Stimulated activated CD8-positive, alpha-beta memory T cell treated with anti-CD3 and anti-CD28 coated beads, Interleukin-7, amount 100 ng/mL, for 1 hour (primary cell): ENCODE measurements around the gene CYTH4.

Source experiments
- DNase-seq, 2 donors: peaks; one replicate each; pipeline ENCODE4 v3.0.0-alpha.2; 2020; ENCODE audit warnings: low read depth in 2 of 2

Gene CYTH4

DNA sequence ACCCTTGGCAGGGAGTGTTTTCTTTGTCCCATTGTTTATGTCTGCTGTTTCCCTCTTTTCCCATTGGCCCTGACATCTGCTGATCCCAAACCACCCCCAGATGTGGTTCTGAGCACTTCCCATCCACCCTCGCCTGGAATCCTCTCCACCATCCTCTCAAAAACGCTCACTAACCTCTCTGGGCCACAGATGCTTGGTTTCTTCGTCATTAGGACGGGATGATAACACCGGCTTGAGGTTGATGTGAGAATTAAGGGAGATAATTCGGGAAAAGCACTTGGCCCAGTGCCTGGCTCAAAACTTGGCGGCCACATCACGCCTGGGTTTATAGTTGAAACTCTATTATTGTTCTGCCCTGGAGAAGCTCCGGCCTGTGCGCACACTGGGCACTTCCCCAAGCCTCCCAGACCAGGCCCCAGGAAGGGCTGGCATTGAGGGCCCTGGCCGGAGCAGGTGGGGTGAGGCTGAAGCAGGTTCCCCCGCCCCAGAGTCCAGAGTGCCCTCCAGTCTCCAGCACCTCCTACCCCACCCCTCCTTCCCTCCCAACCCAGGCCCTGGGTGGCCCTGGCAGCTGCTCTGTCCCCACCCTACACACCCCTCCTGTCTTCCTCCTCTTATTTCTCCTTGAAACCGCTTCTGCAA is 63.7 kb downstream of the CYTH4 start:
- DNase-seq, result no peak

DNA sequence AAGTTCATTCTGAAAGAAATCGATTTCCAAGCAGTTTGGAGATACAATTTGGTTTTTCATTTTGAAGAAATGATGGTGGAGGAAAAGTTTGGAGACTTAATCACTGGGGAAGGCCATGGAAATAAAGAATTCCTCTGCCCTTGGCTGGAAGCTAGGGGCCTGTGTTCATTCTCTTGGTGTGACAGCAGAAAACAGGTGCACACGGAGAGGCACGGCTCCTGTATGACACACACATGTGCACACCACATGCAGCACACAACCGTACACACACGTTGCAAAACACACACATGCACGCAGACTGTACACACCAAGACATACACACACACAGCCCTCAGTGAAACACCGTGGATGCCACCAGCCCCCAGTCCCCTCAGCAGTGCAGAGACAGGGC is 64.2 kb downstream of the CYTH4 start:
- DNase-seq, result no peak

DNA sequence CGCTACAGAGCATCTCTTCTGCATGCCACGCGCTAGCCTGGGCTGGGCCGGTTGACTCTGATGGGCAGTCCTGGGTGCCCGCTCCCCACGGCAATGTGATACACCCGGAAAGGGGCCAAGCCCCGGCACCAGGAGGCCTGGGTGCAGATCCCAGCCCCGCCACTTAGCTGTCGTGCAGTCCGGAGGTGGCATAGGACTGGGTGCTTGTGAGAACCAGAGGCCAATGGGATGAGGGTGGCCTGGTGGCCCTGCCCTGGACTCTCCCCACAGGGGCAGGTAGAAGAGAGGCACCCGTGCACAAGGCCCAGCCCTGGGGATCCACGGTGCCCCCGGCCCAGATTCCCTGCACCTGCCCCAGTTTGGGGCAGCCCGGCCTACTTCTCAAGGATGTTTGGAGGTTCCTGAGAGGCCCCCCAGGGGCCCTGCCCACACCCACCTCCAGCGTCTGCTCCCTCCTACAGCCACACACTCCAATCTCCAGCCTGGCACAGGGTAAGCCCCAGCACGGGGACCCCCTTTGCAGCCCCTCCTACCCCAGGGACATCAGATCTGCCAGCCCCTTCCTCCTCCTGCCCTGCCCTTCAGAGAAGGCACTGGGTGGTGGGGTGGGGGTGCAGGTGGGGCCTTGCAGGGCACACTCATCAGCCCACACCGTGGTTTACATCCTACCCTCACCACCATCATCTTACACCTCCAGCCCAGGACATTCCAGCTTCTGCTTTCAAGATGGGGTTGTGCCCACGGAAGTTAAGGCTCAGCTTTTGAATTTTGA is 66.9 kb downstream of the CYTH4 start:
- no peak for DNase-seq

DNA sequence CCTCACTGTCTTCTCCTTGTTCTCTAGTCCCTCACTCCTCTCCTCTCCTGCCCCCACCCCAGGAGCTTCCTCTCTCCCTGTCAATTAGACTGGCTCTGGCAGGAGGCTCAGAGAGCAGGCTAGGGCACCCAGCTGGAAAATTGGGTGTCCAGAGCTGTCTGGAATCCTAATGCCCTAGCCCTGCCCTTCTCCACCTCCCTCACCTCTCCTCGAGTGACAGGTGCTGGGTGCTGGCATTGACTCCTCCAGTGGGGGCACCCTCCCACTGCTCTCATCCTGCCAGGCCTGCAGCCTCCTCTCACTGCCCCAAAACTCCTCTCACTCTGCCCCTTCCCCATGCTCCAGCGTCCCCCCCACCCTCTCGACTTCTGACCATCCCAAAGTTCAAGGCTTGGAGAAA is 68.9 kb downstream of the CYTH4 start:
- no peak for DNase-seq

DNA sequence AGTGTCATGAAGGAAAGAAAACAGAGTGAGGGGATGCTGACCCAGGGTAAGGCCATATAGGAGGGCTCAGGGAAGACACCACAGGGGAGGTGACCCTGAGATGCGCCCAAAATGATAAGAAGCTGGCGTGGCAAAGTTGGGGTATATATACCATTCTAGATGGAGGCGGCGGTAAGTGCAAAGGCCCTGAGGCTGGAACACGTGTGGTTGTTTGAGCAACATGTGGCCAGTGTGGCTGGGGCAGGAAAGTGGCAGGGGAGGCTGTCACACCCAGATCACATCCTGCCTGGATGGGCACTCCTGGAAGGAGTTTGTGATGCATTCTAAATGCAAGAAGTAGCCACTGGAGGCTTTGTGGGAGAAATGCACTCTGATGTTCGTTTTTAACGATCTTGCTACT is 70.2 kb downstream of the CYTH4 start:
- DNase-seq, result no peak

DNA sequence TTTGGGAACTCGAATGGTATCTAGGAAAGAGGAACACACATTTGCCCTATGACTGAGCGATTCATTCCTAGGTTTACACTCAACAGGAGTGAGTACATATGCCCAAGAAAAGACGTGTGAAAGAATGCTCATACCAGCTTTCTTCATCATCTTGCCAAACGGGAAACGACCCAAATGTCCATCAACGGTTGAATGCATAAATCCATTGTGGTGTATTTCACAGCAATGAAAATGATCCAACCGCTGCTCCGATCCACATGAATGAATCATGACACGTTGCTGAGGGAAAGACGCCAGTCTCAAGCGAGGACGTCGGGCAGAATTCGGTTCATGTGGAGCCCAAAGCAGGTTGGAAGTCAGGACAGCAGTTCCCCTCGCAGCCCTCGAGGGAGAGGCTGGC is 71.5 kb downstream of the CYTH4 start:
- DNase-seq, result no peak

DNA sequence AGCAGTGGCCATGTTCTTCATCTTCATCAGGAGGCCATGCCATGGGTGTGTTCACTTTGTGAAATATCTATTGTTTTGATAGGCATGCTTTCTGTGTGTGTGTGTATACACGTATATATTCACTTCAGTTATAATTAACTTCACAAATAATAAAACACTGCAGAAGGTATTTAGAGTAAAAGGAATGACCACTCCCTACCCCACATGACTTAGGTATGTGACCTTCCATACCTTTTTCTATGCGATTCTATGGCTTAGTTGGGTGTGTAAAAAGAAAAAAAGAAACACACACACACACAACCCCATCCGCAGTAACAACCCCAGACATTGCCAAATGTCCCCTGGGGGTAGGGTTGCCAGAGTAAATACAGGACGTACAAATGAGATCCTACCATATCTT is 72.0 kb downstream of the CYTH4 start:
- DNase-seq, result no peak

DNA sequence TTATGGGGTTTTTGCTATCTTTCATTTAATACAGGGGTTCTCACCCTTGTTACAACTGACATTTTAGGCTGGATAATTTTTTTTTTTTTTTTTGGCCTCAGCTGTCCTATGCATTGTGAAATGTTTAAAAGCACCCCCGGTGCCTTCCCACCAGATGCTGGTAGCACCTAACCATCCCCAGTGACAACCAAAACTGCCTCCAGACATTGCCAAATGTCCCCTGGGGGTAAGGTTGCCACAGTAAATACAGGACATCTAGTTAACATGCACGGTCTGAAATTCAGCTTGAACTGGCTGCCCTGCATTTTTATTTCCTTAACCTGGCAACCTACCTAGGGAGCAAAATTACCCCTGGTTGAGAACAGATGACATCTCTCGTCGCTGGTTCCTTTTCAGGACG is 72.4 kb downstream of the CYTH4 start:
- no peak for DNase-seq

DNA sequence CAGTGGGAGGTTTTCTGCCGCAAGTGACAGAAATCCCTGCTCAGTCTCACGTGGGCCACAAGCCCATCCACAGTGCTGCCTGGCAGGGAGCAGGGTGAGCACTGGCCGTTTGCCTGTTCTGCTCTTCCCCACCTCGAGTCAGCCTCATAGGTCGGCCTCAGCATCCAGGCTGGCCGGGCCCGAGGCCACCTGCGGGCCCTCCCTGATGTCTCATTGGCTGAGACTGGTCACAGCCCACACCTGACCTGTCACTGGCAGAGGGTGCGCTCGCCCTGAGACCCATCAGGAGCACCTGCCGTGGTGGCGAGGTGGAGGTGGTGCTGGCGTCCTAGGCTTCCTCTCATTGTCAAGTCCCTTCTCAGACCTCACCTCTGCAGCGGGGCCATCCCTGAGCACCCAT is 72.9 kb downstream of the CYTH4 start:
- DNase-seq, result no peak

DNA sequence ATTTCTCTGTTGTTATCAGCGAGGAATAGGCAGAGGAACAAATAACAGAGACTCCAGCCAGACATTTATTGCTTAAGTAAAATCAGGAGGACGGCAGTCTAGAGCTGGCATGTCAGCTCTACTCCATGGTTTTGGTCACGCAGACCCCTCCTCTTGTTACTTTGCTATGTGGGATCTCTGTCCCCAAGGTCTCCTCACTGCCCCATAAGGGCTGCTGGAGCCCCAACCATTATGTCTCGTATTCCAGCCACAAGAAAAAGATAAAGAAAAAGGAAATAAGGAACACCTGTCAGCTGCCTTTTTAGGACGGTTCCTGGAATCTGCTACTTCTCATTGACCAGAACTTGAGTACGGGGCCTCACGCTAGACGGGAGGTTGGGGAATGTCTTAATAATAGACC is 74.6 kb downstream of the CYTH4 start:
- DNase-seq, result no peak

DNA sequence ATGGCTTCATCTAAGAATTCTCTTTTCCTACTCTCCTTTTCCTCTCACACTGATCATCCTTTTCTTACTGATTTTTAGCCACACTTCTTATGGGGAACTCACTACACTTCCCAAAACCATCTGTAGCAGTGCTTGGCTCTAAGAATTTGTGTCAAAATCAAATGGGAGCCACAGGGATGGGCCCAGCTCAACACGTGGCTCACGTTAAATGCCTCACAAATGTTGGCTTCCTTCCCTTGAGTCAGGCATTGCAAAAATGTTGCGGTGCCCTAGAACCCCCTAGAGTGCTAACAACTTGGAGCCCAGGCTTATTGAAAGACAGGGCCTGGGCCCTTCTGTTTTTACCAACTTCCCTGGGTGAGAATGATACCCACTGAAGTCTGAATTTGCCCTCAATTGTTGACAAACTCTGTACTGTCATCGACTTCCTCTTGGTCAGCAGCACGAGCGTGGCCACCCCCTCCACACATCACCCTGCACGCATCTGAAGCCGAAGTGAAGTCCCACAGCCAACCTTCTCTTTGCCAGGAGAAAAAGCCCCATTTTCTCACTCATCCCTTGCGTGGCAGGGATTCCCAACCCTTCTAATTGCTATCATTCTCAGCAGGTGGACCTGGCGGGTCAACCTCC is 75.3 kb downstream of the CYTH4 start:
- DNase-seq, result no peak

DNA sequence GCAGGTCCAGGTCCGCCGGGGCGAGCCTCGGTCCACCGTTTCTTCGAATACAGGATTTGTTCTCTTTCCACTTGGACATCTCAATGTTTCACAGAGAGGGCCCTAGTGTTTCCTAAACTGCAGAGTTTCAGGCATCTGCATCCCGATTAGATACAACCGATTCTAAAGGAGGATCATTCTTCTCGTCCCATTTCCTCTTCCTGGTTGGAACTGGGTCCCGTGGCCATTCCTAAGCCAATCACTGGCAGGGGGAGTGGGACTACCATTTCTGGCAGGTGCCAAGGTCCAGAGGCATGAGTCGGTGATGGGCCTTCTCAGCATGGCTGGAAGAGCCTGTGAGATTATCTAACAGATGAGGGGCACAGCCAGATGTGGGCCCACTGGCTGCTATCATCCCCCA is 76.1 kb downstream of the CYTH4 start:
- DNase-seq, result no peak

DNA sequence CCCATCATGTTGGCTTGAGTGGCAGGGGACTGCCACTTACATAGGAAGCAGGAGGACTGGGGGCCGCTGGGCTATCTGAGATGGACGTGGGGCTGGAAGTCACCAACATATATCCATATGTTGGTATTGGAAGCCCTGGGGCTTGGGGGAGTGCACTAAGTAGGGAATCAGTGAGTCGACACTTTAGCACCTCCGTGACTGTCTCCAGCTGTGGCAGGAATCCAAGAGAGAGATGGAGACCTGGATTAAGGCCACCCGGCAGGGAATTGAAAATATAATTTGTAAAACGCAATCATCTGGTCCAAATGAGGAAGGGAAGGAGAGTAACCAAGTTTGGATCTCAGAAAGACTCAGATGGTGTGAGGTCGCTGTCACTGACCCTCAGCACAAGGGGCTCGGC is 76.6 kb downstream of the CYTH4 start:
- DNase-seq, result no peak

DNA sequence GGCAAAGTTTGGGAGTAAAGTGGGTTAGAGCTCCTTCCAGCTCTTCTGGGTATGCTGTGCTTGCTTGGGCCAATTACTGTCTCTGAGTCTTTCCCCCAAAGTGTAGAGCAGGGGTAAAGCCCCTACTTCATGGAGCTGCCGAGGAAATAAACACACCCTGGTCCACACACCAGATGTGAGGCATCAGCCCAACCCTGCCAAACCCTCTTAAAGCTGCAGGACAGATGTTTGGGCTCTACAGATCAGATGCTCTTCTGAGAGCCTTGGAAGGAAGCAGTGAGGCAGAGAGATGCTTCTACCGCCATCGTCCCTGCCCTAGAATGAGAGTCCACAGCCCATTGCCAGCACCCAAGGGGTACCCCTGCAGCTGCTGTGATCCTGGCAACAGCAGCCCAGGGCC is 80.3 kb downstream of the CYTH4 start:
- no peak for DNase-seq

DNA sequence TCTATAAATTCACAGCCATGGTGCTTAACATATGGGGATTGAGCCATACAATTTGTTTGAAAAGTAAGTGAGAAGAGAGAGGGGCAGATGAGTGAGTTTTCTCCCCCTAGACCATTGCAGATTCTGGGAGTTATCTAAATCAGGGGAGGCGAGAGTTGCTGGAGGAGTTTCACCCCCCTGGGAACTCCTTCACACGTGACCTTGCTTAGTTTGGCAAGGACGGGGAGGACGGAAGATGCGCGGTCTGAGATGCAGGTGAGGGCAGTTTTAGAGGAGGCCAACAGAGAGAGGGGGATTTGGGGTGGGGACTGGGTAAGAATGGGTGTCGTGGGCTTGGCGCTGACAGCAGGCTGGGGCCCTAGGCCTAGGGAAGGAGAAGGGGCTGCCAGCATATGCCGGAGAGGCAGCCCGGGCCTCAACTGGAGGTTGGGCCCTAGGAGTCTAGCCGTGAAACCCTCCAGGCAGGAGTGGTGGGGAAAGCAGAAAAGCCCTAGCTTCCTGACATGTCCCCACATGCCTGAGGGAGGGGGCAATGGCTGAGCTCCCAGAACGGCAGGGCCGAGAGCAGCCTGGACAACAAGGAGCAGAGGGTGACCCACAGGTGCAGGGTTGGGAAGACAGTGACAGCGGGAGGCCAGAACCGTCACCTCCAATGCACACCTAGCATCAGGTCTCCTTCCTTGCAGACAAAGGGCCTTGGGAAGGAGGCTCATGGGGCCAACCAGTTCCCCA is 81.1 kb downstream of the CYTH4 start:
- DNase-seq, result no peak
